NCI-H2107 (cell line): ENCODE measurements around the gene PRKAR2B.

Experiments used
- DNase-seq: peaks from one replicate; lab custom pipeline; 2025; lab: John Stamatoyannopoulos, UW

PRKAR2B gene

DNA sequence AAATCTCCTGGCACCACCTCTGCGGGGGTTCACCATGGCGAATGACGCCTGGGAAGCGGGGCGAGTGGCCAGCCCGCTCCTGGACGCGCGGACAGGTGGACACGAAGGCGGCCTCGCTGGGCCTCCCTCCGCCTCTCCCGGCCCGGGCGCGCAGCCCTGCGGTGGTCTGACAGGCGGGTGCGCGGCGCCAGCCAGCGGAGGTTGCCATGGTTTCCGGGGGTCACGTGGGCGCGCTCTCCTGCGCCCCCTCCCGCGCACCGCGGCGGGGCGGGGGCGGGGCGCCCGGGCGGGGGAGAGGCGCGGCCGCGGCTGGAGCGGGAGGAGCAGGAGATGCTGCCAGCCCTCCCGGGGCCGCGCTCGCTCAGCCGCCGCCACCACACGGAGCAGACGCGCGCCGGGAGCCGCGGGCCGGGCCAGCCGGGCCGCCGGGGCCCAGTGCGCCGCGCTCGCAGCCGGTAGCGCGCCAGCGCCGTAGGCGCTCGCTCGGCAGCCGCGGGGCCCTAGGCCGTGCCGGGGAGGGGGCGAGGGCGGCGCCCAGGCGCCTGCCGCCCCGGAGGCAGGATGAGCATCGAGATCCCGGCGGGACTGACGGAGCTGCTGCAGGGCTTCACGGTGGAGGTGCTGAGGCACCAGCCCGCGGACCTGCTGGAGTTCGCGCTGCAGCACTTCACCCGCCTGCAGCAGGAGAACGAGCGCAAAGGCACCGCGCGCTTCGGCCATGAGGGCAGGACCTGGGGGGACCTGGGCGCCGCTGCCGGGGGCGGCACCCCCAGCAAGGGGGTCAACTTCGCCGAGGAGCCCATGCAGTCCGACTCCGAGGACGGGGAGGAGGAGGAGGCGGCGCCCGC, at the start of gene PRKAR2B:
Gene PRKAR2B (plus strand): TSS at position 359 of the 848 bp plus-strand sequence. CDS start 203 bp downstream, at position 562.
- DNase-seq = peak; percentile 33

- DNase-seq = no peak
Observed at GRCh38 chr7:106994833-106995232, 49.7 kb upstream of the PRKAR2B start.

DNA sequence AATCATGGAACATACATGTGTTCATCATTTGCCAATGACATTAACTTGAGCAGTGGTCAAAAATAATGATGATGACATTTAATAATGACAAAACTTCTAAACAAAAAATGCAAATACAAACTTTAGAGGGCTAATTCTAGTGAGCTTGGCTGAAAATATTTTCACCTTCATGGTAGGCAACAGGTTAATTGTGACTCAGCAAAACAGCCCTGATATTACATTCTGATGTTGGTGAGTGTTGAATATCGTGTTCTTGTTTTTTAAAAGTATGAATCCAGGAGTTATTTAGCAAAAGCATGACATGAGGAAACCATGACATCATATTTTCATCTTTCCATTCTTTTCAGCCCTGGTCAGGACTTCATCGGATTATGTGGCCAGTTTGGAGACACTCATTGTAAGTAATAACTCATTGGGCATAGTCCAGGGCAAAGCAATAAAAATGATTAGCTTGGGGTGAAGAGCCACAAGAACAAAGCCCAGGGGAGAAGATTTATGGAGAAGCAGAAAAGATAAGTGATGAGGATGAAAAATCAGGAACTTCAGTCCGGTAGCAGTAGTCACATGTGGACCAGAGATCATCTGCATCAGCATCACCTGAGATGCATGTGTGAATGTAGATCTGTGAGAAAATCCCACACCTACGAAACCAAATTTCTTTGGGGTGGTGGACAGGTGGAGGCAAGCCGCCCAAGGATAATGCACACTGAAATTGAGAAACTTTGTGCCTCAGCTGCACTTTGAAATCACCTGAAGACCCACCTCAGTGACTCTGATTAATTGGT, 46.8 kb upstream of the PRKAR2B start:
- DNase-seq = no peak

DNA sequence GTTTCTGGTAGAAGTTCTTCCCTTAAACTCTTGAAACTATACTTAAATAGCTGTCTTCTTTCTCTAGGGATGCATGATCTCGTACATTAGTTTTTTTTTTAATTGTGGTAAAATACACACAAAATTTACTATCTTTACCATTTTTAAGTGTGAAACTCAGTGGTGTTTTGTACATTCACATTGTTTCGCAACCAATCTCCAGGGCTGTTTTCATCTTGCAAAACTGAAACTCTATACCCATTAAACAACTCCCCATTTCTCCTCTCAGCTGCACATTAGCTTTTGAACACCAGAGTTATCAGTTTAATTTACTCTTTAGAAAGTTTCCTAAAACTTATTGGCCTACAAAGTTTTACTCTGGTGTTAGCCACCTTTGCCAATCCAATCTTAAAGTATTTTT, 45.5 kb upstream of the PRKAR2B start:
- DNase-seq = no peak

GRCh38 chr7:107001490-107001889, 43.0 kb upstream of the PRKAR2B start:
- no peak for DNase-seq

DNA sequence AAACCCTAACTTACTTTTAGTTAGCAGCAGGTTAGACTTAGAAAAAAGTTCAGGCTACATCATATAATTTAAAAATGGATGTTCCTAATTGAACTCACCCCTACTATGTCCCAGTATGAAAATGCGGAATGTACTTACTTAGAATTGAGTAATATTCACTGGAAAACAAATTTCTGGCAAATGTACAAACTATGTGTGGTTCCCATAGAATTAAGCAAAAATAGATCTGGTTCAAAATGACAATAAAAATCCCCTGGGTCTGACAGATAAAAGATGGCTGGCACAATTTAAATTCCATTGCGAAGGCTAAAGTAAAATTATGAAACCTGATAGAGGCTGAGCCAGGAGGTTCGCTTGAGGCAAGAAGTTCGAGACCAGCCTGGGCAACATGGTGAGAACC, 42.4 kb upstream of the PRKAR2B start:
- no peak for DNase-seq

GRCh38 chr7:107002529-107002998, 41.9 kb upstream of the PRKAR2B start:
- DNase-seq = no peak

- no peak for DNase-seq
Observed at GRCh38 chr7:107007007-107007891, 37.3 kb upstream of the PRKAR2B start.

- DNase-seq = no peak
Observed at GRCh38 chr7:107007892-107008287, 36.6 kb upstream of the PRKAR2B start.

DNA sequence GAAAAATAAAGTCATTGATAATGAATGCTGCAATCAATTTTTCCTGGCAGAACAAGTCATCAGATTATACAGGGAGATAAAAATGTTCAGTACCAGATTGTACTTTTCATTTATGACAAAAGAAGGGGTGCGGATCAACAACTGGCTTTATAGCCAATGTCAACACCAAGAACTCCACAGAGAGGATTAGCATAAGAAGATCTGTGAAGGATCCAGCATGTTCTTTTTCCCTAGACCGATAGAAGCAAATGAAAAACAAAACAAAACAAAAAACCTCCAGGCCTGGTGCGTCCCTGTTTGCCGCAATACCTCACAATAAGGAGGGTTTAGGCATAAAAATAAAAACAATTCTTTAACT, 34.7 kb upstream of the PRKAR2B start:
- DNase-seq = no peak

DNA sequence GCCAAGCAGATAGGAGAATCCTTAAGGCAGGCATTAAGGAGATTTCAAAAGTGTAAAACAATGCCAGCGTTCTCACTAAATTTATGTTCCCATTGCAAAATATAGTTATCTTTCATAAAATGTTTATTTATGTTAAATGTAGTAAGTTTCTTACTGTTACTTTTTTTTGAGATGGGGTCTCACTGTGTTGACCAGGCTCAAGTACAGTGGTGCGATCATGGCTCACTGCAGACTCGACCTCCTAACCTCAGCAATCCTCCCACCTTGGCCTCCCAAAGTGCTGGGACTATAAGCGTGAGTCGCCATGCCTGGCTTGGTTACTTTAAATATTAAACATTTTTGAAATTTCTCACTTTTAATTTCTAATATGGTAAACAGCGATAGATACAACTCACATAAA, 31.8 kb upstream of the PRKAR2B start:
- no peak for DNase-seq

DNA sequence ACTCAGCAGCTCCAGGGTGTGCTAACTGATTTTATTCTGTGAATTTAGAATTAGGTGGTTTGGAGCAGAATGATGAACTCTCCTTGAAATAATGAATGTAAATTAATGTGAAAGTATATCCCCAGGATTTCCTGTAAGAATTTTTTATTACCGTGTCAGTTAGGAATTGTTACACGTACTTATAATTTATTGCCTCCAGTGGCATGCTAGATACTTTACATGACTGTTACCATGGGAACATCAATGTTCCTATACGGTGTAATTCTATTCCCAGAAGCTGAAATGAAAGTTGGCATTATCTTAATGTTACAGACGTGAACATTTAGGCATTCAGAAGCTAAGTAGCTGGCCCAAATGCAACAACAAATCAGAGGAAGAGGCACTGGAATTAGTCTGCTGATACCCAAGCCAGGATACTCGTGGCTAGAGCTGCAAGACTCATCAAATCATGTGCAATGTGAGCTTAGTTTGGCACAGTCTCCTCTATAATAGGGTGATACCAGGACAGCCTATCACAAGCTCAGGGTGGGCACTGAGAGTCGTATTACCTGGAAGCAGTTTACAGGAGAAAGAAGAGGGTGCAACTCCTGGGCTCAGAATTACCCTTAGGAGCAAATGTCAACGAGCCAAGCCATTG, 30.0 kb upstream of the PRKAR2B start:
- peak; percentile 26 for DNase-seq

DNA sequence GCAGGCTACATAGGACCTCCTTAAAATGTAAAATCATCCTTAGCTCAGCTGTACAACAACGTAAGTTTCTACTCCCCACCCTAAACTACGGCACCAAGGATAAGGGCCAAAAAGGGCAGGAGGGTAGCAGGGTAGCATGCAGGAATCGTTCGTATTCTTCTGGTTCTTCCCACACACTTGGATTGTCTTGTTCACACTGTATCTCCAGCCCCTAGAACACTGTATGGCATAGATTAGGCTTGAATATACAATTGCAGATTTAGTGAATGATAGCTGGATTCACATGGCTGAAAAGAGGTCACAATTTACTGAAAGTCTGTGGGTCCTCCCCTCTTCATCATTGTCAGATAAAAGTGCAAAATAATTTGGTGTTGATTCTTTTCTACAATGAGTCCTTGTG, 28.2 kb upstream of the PRKAR2B start:
- DNase-seq = no peak

DNA sequence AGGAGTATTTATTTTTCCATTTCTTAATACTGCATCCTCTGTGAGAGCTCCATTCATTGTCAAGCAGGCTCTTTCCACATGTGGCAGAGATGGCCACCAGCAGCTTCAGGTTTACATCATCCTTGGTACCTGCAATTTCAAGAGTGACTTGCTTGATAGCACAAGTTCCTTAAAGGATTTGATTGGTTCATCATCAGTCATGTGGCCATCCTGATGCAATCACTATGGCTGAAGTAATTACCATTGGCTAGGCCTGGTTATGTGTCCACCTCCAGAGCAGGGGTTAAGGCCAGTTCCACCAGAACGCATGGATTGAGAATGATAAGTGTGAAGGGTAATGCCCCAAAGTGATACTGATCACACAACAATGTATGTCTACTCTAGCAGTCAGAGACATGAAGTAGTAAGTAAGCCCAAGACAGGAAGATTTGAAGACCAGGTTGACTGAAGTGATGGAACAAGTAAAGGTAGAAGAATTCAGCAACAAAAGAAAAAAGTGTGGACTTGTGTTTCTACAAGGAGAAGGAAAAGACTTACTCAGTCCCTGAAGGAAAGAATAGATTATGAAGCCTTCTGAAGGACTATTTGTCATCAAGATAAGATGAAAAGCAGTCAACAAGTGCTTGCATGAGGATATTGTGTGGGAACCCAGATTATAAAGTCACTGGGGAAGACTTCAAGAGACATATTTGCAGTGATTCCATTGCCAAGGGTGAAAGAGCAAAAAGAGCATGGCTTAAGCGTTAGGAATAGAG, 26.4 kb upstream of the PRKAR2B start:
- DNase-seq = no peak

DNA sequence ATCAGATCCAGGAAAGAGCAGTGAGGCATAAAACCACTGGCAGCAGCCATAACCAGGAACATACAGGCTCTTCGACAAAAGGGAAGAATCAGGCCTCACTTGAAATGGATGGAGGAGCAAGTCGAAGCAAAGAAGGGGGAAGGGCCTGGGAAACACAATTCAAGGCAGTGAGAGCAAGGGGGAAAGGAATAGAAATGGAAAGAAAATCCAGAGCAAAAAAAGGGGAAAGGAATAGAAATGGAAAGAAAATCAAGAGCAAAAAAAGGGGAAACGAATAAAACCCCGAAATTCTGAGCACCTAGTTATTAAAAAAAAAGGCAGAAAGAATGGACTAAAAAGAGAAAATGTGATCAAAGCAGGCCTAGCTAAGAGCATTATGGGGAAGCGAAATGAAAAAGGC, 24.1 kb upstream of the PRKAR2B start:
- DNase-seq = no peak

DNA sequence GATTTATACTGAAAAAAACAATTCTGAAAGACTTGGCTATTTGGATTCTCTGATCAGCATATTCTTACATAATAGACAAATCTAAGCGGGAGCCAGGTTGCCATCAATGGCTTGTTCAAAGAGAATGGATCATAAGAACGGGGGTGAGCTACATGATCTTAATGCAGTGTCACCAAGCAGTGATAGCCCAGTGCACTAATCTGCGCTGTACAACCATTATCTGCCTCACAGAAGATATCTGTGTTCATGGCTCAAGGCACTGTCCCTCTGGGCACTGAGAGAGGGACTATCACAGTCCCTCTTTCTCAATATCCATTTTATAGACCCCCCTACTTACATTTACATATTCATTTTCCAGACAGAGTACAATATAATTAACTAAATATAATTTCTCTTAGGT, 22.9 kb upstream of the PRKAR2B start:
- DNase-seq = no peak

- no peak for DNase-seq
Observed at GRCh38 chr7:107023522-107024151, 20.9 kb upstream of the PRKAR2B start.

DNA sequence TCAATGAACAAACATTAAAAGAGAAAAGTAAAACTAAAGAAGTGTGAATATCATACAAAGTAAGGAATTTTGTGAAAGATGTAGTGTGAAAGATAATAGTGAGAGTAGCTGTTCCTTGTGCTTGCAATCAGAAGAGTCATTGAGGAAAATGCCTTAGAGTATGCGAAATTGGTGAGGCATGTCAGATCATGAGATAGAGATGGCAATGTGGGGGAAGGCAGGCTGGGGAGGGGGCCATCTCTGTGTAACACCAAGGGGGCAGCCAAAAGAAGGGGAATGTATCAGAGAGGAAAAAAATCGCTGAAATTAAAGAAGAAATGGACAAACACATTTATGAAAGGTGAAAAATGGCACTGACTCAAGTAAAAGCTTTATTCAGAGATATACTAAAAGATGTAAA, 19.6 kb upstream of the PRKAR2B start:
- DNase-seq = no peak

GRCh38 chr7:107025449-107026103, 18.9 kb upstream of the PRKAR2B start:
- DNase-seq = no peak

- DNase-seq = no peak
Observed at GRCh38 chr7:107026166-107026565, 18.3 kb upstream of the PRKAR2B start.
